LNCAP (cell line): ENCODE results near the gene CRISP1.

Experiments
- TF ChIP-seq, protein P1 (sequence below): fragments of 450-650 bp; IDR thresholded peaks from 2 replicates; pipeline ENCODE4 v1.5.1; 2017; ENCODE audit warnings: mild to moderate bottlenecking

Gene CRISP1

DNA sequence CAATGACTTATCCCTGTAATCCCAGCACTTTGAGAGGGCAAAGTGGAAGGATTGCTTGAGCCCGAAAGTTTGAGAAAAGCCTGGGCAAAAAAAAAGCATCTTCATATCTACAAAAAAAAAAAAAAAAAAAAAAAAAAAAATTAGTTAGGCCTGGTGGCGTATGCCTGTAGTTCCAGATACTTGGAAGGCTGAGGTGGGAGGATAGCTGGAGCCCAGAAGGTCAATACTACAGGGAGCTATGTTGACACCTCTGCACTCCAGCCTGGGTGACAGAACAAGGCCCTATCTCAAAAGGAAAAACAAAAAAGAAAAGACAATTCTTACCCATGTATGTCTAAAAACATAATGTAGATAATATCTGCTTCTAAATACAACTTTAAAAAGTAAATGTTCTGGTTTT, 27.2 kb downstream of the CRISP1 start:
- TF ChIP-seq, protein P1, sequence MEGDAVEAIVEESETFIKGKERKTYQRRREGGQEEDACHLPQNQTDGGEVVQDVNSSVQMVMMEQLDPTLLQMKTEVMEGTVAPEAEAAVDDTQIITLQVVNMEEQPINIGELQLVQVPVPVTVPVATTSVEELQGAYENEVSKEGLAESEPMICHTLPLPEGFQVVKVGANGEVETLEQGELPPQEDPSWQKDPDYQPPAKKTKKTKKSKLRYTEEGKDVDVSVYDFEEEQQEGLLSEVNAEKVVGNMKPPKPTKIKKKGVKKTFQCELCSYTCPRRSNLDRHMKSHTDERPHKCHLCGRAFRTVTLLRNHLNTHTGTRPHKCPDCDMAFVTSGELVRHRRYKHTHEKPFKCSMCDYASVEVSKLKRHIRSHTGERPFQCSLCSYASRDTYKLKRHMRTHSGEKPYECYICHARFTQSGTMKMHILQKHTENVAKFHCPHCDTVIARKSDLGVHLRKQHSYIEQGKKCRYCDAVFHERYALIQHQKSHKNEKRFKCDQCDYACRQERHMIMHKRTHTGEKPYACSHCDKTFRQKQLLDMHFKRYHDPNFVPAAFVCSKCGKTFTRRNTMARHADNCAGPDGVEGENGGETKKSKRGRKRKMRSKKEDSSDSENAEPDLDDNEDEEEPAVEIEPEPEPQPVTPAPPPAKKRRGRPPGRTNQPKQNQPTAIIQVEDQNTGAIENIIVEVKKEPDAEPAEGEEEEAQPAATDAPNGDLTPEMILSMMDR: no peak

DNA sequence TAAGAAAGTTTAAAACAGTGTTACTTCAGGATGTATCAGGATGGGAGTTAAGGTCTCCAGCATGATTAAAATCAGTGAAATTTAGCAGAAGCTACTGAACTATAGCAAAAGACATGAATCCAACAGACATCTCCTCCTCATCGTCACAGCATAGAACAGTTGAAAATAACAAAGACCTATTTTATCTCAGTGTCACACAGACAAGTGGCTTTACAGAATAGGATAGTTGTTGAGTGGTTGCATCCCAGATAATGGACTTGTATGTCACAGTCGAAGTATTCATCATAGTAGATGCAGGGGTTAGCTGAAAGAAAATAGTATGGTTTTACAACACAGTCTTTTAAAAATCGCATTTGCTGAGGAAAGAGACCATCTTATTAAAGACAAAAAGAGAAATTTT, 31.2 kb downstream of the CRISP1 start:
- TF ChIP-seq, protein P1: no peak

DNA sequence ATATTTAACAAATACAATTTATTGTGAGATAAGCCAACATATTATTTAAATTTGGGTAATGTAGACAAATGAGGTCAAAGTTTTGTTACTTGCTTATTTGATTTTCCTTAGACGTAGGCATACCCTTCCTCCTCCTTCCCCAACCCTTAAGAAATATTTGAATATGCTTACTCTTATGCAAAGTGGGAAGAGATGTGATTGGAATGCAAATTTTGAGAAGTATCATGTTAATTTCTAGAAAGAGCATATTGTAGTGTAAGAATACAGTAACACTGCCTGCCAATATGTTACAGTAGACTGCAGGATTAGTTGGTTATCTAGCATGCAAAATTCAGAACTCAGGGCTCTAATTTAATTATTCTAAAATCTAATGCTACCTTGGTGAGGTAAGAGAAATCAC, 32.9 kb downstream of the CRISP1 start:
- TF ChIP-seq, protein P1: no peak

DNA sequence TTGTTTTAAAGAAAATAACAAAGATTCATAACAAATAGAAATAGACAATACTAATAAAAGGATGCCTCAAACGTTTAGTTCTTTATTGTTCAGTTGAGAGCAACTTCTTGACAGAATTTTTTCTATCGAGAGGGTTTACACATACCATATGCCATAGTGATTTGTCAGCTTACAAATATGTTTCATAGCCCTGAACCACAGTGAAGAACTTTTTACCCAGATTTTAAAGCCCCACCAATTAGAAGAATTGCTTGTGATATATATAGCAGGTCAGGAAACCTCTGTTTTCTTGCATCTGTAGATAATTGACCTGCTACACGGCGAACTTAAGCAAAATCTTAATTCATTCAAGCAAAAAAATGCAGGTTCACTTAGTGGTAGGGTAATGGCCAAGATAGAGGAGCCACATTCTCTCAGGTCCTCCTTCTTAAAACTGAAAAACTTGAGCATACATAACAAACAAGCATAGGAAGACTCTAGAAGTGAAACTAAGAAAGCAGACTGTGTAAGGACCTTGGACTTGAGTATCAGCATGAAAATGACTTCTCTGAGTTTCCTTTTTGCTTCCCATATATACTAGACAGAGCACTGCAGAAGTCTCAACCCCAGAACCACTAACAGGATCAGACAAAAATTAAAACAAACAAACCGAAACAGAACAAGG, 39.5 kb downstream of the CRISP1 start:
- TF ChIP-seq, protein P1: no peak

DNA sequence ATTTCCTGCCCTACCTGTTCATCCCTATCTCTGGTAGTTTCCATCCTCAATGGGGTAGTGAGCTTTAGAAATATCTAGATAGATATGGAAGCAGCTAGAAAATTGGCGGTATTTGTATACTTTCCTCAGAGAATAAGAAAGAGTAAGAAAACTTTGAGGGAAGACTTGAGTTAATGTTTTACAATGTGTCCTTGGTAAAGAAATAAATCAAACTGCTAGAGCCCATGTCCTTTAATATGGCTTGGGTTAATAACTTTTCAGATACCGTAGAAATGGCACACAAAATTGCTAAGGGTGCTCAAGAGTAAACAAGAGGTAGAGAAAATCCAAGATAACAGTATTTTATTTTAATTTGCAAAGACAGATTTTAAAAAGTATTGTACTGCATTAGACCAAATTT, 51.2 kb downstream of the CRISP1 start:
- TF ChIP-seq, protein P1: no peak

DNA sequence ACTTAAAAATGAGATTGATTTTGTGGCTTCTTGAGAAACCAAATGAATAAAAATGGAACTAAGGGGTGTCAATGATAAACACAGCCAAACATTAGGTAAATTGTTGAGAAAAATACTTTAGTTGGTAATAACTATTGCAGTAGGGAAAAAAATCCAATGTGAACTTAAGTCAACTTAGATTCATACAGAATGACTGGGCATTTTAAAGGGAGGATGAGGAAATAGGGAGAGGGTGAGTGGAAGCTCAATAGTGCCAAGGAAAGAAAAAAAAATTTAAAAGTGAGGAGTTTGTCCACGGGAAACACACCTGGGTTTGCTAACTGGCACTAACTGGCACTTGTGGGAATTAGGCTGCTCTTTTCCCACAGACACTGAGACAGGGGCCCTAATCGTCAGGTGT, 53.1 kb downstream of the CRISP1 start:
- TF ChIP-seq, protein P1: no peak

DNA sequence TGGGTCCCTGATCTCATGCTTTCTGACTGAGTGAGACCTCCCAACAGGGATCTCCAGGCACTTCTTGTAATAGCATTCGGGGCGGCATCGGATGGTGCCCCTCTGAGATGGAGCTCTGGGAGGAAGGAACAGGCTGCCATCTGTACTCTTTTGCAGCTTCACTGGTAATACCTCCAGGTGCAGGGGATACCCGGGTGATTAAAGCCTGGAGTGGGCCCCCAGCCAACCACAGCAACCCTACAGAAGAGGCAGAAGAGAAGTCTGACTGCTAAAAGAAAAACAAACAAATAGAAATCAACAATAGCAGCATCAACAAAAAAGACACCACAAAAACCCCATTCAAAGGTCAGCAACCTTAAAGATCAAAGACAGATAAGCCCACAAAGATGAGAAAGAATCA, 60.2 kb downstream of the CRISP1 start:
- TF ChIP-seq, protein P1: no peak

DNA sequence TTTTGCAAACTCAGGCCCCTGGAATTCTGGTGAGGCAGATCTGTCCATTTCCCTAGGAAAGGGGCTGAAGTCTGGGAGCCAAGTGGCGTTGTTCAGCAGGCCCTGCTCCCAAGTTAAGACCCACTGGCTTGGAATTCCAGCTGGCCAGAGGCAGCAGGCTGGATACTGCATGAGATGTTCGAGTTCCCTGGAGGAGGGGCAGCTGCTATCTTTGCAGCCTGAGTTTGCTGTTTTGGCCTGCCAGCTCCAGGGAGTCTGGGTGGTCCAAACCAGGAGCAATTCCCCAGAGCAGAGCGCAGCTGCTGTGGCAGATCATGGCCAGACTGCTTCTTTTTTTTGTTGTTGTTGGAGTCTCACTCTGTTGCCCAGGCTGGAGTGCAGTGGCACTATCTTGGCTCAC, 61.1 kb downstream of the CRISP1 start:
- TF ChIP-seq, protein P1: no peak
